ENCODE results near the gene EHMT1.

The EHMT1 gene

DNA sequence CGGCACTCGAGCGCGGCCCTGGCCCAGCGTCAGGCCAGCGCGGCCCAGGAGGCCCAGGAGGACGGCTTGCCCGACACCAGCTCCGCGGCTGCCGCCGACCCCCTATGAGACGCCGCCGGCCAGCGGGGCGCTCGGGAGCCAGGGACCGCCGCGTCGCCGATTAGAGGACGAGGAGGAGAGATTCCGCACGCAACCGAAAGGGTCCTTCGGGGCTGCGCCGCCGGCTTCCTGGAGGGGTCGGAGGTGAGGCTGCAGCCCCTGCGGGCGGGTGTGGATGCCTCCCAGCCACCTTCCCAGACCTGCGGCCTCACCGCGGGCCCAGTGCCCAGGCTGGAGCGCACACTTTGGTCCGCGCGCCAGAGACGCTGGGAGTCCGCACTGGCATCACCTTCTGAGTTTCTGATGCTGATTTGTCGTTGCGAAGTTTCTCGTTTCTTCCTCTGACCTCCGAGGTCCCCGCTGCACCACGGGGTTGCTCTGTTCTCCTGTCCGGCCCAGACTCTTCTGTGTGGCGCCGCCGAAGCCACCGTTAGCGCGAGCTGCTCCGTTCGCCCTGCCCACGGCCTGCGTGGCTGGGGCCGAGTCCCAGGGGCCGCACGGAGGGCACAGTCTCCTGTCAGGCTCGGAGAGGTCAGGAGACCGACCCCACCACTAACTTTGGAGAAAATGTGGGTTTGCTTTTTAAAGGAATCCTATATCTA is 216.2 kb downstream of the EHMT1 start:
- no peak for DNase-seq

DNA sequence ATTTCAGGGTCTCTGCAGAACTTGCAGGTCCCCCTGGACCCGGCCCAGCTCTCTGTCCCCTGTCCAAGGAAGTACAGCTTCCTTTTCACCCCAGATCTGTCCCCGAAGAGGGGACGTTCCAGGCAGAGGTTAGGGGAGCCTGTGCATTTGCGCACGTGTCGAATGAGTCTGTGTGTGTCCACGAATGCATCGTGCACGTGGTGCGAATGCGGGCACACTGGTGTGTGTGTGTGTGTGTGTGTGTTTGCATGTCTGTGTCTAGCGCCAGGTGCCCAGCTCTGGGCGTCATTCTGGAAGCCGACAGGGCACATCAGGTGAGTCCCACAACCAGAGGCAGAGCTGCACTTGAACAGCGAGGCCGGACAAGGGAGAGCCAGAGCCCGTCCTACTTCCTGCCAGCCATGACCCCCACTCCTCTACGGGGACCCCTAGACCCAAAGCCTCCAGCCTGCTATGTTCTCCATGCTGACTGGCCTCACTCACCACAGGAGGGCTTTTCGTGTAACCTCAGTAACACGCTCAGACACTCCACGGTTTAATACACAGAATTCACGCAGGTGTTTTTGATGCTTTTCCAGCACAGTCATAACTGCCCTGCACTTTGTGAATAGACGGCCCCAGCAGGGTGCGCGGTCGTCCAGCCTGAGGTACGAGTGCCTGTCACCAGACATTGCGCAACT is 217.5 kb downstream of the EHMT1 start:
- DNase-seq = no peak

DNA sequence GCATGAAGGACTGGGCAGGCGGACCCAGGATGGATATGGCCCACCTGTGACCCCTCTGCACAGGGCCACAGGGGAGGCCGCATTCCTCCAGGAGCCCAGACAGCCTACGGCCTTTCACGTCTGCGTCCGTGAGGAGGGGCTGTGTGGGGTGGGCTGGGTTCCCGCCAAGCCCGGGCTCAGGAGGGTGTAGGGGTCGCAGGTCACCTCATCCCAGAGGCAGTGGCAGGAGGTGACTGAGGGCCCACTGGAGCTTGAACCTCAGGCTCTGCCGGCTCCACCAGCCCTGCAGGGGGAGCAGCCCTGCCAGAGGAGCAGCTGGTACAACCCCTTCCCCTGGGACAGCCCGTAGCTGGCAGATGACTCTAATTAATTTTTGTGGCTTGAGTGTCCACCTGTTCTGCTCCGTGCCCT is 218.0 kb downstream of the EHMT1 start:
- peak; percentile 11 for DNase-seq

DNA sequence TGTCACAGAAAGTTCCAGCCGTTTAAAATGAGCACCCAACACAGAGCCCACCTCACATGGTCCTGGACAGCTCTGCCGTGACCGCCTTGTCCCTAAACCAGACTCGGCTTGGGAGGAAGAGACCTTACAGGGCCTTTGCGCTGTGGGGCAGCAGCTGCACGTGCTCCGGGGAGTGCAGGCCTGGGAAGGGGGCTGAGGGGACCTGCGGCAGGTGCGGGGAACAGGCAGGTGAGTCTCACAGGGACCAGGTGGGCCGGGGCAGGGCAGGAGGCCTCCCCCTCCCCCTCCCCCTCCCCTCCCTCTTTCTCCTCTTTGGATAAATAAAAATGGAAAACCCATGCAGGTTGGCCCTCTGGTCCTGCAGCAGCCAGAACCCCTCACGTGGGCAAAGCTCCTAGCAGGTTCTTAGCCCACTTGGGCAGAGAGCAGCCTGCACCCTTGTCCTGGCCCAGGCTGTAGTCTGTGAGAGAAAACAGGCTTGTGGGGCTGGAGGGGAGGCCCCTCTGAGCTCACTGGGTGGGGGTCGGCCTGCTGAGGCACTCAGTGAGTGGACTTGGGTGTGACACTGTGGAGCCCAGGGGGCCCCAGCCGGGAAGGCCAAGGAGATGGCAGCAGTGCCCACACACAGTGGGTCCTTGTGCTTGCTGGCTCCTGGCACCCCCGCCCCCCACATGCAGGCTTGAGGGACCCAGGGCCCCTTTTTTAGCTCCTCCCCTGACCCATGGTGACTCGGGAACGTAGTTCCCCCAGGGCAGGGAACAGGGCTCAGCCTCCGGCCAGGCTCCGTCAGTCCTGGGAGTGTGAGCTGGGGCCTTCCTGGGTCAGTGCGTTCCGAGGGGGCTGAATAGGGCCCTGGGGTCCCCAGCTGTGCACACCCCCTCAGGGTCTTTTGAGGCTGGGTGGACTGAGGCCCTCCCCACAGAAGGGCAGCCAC is 218.8 kb downstream of the EHMT1 start:
- no peak for DNase-seq

DNA sequence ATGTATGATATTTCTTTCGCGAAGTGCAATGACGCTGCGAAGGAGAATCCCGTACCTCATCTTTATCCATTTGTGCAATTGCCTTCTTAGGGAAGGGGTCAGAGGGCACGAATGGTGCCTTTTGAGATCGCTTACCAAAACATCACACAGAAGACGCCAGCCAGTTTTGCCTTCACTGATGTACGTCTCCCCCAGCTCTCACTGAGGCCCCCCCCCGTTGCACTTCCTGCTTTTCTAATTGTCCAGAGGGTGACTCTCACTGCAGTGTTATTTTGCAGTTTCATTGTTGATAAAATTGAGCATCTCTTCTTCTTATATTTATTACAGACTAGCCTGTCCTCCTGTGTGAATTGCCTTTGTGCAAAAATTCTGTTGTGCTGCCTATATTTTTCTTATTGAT is 219.8 kb downstream of the EHMT1 start:
- no peak for DNase-seq

DNA sequence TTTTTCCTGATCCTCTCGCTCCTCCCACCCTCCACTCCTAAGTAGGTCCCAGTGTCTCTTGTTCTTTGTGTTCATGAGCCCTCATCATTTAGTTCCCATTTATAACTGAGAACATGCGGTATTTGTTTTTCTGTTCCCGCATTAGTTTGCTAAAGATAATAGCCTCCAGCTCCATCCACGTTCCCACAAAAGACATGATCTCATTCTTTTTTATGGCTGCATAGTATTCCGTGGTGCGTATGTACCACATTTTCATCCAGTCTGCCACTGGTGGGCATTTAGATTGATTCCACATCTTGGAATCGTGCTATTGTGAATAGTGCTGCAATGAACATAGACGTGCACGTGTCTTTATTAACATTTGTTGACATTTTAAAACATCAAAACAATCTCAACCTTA is 224.6 kb downstream of the EHMT1 start:
- DNase-seq = no peak

DNA sequence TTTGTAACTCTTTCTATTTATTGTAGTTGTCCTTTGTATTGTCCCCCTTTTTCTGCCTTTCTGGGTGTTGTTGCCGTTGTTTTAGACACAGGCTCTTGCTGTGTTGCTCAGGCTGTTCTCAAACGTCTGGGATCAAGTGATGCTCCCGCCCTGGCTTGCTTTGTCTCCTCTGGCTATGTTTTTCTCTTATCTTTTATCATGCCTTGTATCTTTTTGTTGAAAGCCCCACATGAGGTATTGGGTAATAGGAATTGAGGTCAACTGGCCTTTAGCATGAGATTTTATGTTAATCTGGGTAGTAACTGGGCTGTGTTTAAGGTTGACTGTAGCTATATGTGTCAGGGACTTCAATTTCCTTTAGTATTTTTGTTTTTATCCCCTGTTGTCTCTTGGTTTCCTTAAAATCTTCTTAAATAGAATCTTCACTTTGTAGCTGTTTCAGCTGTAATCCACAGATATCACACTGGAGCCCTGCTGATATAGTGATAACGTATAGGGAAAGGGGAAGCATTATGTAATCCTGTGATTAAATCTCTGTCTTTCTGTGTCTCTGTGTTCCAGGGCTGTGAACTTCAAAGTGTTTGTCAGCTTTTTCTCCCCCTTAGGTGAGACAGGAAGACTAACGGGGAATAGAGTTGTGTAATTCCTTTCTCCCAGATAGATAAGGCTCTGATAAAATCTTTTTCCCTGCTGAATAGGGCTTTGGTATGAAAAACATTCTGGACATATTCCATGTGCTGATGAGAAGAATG is 232.9 kb downstream of the EHMT1 start:
- no peak for DNase-seq

DNA sequence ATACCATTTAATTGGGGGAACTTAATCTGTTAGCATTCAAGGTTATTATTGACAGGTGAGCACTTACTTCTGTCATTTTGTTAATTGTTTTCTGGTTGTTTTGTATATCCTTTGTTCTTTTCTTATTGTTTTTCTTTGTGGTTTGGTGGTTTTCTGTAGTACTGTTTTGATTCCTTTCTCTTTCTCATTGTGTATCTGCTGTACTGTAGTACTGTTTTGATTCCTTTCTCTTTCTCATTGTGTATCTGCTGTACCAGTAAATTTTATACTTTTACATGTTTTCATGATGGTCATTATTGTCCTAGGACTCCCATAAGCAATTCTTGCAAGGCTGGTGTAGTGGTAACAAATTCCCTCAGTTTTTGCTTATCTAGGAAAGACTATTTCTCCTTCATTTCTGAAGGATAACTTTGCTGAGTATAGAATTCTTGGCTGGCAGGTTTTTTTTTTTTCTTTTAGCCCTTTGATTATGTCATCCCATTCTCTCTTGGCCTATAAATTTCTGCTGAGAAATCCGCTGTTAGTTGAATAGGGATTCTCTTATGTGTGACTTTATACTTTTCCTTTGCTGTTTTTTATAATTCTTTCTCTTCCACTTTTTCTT is 234.7 kb downstream of the EHMT1 start:
- DNase-seq = no peak

DNA sequence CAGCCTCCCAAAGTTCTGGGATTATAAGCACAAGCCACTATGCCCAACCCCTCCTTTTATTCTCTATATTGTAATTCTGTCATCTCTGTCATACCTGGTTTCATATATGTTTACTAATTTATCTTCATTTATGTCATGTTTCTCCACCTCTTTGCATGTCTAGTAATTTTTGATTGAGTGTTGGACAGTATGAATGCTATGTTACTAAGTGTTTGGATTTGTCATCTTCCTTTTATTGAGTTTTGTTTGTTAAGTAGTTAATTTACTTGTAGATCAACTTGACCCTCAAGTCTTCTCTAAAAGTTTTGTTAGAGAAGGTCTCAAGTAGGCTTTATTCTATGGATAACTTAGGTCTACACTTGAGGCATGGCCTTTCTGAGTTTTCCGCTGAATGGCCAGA is 241.6 kb downstream of the EHMT1 start:
- no peak for DNase-seq

DNA sequence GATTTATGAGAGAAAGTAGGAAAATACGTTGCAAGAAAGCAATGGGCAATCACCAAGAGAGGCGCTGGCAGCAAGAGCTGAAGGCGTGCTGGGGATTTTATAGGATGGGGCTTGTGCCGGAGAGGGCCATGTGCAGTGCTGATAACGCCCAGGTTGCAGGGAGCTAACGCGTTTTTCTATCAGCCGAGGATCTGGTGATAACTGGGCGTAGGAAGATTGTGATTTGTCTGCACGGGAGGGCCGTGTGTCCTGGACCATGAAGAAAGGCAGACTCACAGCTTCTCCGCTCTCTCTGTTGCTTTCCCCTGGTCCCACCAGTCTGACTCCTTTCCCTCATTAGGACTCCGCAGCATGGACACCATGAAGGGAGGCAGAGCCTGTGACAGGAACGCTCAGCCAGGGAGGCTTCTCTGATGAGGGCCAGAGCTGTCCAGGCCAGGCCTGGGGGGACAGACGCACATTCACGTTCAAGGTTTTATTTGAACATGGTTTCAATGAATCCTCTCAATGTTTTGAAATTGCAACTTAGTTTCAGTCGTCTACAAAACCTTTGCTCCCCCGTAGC is 246.9 kb downstream of the EHMT1 start:
- no peak for DNase-seq

DNA sequence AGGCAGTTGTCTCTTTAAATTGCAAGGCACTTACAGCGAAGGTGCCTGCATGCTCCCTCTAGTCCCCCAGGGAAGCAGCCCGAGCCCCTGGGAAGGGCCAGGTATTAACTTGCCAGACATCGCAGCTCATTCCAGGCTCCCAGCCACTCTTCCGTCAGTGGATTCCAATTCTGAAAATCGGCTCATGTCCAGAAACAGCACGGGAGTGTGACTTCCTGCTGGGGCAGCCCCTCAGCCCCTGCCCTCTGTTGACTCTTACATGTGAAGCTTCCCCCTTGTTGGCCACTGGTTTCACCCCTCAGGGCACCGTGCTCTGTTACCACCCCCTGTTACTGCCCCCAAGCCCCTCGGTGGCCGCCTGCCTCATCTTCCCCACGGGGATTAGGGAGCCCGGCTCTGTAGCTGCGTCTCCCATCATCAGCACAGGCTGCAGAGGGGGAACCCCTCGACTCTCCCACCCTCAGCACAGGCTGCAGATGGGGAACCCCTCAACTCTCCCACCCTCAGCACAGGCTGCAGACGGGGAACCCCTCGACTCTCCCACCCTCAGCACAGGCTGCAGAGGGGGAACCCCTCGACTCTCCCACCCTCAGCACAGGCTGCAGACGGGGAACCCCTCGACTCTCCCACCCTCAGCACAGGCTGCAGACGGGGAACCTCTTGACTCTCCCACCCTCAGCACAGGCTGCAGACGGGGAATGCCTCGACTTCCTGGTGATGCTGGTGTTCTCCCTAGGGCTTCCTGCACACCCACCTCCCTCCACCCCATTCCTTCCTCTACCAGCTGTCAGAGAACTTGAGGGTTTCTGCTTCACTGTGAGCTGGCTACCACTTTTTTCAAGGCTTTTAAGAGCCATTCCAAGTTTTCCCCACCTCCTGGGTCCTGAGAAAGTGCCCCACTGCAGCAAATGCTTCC is 247.7 kb downstream of the EHMT1 start:
- DNase-seq = peak; percentile 58

DNA sequence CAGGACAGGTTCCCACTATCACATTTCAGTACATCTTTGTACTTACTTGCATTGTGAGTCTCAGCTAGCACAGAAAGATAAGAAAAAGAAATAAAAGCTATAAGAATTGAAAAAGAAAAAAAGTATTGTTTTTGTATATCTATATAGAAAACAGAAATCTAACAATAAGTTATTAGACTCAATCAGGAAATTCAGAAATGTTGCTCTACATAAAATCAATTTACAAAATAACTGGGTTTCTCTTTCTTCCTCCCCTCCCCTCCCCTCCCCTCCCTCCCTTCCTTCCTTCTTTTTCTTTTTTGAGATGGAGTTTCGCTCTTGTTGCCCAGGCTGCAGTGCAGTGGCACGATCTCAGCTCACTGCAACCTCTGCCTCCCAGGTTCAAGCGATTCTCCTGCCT is 251.6 kb downstream of the EHMT1 start:
- no peak for DNase-seq

DNA sequence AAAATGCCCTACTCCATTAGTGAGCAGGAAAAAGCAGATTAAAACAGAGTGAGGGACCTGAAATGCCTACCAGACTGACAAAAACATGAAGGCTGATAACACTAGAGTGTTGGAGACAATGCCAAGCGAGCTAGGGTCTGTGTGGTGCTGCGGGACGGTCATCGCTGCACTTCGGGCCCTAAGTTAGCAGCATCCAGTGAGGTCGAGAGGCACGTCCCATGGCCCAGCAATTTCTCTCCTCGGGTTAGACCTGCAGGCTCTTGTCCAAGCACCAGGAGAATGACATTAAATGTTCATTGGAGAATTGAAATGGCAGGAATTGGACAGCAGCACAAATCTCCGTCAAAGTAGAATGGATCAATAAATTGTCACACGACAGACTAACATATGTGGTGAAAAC is 253.5 kb downstream of the EHMT1 start:
- DNase-seq = no peak

DNA sequence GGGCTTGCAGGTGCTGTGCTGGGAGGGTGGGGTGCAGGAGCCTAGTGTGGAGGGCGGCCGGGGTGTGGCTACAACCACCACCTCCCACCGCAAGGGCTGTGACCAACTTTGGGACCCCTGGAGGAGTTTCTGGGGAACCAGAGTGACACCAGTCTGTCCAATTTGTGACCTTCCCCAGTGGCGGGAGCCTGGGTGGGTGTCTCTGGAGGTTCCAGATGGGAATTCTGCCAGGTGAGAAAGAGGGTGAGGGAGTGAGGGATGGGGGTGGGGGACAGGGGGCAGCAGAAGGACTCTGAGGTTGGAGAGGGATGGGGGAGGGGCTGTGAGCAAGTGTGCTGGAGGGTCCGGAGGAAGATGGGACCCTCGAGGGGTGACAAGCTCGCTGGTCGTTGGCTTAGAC is 254.6 kb downstream of the EHMT1 start:
- DNase-seq = no peak

DNA sequence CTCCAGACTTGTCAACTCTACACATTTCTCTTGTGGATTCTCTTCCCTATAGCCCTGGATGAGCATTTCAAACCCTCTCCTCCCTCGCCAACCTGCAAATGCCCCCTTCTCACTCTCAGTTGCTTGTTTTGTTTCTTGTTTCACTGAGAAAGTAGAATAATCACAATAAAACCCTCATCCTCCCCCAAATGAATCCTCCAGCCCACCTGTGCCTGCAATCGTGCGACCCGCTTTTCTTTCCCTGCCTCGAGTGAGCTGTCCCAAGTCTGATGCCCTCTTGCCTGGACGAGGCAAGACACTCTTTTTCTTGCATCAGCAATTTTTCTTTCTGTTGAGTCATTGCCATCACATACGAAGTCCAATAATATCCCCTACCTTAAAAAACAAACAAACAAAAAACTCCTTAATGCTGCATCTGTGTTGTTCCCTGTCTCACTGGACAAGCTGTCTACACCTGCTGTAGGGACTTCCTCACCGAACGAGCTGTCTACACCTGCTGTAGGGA is 255.1 kb downstream of the EHMT1 start:
- DNase-seq = no peak

DNA sequence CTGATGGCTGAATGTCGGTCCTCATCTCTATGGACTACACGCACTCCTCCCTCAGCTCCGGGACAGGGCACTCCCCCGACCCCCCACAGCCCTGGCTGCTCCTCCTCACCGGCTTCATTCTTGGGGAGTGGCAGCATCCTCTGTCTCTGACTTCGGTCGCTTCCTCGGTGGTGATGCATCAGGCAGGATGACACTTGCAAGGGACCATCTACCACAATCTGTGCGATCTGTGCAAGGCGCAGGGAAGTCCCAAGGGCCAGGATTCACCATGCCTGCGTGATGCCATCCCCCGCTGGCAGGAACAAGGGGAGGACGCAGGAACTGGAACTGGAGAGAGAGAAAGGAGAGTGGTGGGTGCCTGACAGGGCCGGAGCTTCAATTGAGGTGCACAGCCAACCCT is 256.5 kb downstream of the EHMT1 start:
- DNase-seq = no peak

DNA sequence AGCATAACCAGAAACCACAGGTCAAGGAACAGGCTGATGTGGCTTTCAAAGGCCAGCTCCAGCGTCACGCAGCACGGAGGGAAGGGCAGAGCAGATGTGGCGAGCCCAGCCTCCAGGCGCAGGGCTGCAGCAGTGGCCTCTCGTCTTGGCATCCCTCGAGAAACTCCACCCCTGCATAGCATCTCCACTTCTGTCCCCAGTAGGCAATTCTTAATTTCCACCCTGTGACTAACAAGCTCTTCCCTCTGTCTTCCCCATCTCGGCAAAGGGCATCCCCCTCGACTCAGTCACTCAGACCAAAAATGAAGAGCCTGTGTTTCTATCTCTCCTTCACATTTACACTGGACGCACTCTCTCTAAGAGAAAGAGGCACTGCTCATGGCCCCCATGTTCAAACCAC is 257.0 kb downstream of the EHMT1 start:
- no peak for DNase-seq

DNA sequence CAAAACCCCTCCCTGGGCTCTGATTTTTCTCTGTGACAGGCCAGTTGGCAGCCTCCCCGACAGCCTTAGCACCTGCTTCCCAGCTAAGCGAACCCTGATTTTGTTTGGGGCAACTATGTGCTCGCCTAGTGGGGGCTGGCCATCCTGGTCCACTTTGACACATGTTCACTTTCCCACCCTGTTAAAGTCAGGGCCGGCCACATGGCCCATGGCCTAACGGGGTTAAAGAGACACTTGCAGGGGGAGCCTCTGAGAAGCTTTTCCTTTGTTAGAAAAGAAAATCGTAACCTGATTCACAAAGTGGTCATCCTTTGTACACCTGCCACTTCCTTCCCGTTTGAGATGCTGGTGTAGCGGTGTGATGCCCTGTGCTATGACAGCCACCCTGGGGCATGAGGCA is 257.5 kb downstream of the EHMT1 start:
- no peak for DNase-seq

DNA sequence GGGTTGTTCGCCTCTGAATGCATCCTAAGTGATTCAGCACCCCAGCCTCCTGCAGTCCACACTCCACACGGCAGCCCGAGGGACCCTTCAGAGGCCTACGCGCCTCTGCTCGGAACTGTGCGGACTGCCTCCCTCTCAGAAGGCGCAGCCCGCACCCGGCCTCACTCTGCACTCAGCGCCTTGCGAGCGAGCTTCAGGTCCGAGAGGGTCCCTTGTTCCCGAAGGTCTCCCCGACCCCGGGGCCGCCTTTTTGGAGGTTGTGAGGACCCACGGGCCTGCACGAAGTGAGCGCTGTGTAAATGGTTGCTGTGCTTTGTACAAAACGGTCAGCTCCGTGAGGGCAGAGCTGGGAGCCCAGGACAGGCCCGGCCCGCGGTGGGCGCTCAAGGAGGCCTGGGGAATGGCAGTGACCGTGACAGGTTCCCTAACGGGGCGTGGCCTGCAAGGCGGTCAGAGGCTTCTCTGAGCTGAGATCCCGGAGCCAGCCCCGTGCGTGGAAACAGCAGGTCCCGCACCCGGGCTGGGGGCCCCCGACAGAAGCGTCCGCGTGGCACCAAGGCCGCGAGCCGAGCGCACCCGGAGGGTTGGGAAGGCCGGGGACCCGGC is 258.1 kb downstream of the EHMT1 start:
- DNase-seq = no peak

DNA sequence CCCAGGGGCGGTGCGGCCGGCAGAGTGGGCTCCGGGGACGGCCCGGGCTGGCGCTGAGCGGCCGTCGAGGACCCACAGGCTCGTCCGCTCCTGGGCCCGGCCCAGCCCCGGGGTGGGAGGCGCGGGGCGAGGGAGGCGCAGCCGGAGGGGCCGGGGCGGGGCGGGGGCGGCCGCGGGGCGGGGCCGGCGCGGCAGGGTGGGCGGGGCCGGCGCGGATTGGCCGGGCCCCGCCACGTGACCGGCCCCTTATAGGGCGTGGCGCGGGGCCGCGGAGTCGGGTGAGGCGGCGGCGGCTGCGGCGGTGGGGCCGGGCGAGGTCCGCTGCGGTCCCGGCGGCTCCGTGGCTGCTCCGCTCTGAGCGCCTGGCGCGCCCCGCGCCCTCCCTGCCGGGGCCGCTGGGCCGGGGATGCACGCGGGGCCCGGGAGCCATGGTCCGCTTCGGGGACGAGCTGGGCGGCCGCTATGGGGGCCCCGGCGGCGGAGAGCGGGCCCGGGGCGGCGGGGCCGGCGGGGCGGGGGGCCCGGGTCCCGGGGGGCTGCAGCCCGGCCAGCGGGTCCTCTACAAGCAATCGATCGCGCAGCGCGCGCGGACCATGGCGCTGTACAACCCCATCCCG is 258.8 kb downstream of the EHMT1 start, which contains the start of gene CACNA1B:
Gene CACNA1B (plus strand): TSS at position 277 of the 617 bp plus-strand sequence. CDS start 152 bp downstream, at position 429.
- peak; percentile 87 for DNase-seq

All from NCI-H69 (cell line).